Left colon (tissue), 2 donors: Measurements from ENCODE around the gene NEURL1B. TPM values are rescaled to one million over a fixed set of nuclear protein-coding genes. Genes with fewer than 3 reads are reported as not detected.

Source experiments
- ATAC-seq: fragments of 200-7000 bp; cut with Tn5 transposase; one replicate; pipeline ENCODE4 v1.9.1; 2020; ENCODE audit warnings: mild to moderate bottlenecking, moderate library complexity
- DNase-seq, 2 donors: peaks; one replicate each; pipeline ENCODE4 v3.0.0-alpha.2; 2020
- intact Hi-C, 2 donors: fragments of 100-400 bp; cut with DNase I in 1 of 2; cut with micrococcal nuclease in 1 of 2; formaldehyde crosslinking; loops; one replicate each; pipeline versions ENCODE4 v1.11.2 to v1.14.0; 2022; cut with DNase I, micrococcal nuclease
- microRNA-seq, 2 donors: library from miRNA; unstranded; fragments of <30 nt; microRNA quantifications; one replicate each; pipeline versions ENCODE4 v1.1.0 to v1.2.0, GENCODE V29; 2020
- total RNA-seq, 2 donors: library from RNA; stranded (reverse); fragmentation: NEBNext Ultra II Directional; extraction: Animal tissue kit (Norgen Biotek cat#: 25700); gene quantifications; one replicate each; pipeline ENCODE4 v1.2.1, GENCODE V29; 2021
- donor health status: DM: no; HTN: no; CAD: no.
- donor health status: DM: yes; HTN: yes; CAD: no.

NEURL1B gene
- total RNA-seq, 2 donors from 2014 or later, result 60.5 to 90.8 TPM

DNA sequence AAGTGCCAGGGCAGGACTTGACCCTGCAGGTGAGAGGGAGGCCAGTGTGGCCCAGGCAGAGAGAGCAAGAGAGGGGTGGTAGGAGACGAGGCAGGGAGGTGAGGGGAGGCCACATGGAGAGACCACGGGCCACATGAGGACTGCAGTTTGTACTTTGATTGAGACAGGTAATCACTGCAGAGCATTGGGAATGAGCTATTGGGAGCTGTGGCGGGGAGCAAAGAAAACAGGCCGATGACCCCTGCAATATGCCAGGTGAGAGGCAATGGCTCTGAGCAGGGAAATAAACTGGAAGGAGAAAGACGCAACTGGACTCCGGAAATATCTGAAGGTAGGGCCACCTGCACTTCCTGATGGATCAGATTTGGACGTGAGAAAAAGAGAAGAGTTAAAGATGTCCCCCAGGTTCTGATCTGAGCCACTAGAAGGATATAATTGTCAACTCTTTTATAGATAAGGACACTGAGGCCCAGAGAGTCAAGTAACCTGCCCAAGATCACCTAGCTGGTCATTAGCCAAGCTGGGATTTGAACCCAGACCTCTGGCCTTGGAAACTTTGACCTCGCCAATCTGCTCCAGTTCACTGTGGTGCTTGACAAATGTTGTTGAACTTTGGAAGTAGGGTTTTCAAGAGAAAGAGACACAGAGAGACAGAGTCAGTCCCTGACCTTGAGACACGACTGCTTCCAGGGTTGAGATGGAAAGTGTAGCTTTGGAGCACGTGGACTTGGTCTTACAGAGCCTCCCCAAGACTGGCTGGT, 87.6 kb downstream of the NEURL1B start:
- no peak for DNase-seq
- ATAC-seq, result no peak
- intact Hi-C loops, result no loop called here

DNA sequence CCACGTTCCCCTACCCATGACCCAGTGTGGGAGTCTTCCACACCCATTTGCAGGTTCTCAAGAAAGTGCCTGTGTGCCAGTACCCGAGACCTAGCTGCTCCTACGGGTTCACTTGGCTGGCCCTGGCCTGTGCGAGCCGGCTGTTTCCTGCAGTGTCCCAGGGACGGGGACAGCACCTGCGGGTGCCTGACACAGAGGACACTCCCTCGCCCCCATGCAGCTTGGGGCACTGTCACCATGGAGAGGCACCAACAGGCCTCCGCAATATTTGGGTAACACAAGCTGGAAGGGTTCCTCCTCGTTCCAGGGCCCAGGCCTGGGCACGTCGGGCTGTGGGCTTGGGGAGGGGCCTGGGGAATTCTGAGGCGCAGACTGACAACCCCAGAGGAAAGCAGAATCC, 88.5 kb downstream of the NEURL1B start:
- intact Hi-C loops, result no loop called here
- ATAC-seq, result no peak
- no peak for DNase-seq

DNA sequence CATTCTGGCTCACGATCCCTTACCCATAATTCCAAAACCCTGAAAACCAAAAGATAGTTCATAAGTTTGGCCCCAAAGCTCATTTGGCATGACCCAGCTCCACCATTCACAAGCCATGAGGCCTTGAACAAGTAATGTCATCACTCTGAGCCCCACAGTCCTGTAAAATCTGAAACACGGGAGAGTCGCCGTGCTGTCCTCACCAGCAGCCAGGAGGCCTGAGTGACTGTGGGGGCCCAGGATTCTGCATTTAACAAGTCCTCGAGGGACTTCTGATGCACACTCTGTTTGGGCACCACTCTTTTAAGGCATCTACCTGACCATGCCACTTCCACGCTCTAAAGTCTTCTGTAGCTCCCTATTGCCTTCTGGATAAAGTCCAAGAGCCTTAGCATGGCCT, 89.2 kb downstream of the NEURL1B start:
- ATAC-seq (no peak), DNase-seq (no peak)

DNA sequence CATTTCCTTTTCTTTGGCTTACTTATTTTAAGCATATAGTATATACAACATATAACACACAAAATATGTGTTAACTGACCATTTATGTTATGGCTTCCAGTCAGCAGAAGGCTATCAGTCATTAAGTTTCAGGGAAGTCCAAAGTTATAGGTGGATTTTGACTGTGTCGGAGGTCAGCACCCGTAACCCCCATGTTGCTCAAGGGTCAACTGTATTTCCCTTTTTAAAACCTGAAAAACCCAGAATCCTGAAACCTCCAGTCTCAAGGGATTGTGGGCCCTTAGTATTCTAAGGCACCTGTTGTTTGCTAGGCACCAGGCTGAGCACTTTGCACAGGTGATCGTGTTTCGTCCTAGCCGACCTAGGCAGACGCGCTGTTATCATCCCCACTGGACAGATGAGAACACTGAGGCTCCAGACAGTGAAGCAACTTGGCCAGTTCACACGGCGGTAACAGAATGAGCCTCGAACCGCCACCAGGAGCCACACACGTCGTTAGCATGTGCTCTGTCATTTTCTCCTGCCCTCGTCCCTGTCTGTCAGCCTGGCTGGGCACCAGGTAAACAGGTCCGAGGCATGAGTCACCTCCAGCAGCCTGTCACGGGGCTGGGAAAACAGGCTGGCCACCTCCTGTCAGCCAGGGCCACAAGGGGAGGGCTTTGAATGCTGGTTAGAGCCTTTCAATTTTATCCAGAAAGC, 90.1 kb downstream of the NEURL1B start:
- intact Hi-C loops, result no loop called here
- ATAC-seq (peak; percentile 71), DNase-seq (peak; percentile 3 to 60)

More for the DNA sequence above, 89.2 kb downstream of the NEURL1B start:
- intact Hi-C loops, result no loop called here

DNA sequence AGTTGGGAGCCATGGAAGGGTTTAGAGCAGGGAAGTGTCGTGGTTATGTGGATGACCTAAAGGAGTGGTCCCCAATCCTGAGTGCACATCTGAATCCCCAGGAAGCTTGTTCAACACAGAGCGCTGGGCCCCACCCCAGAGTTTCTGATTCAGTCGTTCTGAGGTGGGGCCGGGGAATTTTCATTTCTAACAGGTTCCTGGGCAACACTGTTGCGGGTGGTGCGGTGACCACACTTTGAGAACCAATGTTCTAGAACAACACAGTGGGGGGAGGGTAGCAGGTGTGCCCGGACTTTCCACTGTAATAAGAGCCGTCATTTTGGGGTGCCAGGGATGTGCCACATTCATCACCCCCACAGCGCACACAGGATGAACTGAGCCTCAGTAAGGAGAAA, 90.6 kb downstream of the NEURL1B start:
- DNase-seq (no peak), ATAC-seq (no peak)
- intact Hi-C loops, result no loop called here

DNA sequence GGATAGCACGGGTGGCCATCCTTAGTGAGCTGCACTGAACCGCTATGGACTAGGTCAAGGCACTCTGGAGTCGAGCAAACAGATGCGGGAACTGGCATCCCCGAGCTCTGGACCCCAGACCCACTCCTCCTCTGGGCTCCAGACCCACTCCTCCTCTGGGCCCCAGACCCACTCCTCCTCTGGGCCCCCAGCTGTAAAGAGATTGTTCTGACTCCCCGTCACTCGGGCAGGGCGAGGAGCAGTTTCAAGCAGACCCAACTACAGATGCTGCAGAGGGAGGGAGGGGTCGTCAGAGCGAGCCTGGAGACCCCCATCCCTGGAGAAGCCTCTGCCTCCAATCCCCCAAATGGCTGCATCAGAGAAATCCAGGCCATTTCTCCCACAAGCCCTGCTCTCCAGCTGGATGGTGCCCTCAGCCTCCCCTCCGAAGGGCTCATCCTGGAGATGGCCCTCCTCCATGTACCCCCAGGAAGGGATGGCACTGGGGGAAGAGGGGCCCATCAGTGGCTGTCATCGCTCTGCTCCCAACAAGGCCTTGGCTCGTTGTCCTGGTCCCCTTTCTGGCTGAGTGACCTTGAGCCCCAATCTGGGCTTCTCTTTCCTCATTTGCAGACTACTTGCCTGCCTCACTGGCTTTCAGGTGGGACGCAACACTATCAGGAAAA, 91.3 kb downstream of the NEURL1B start:
- intact Hi-C loops, result no loop called here
- DNase-seq, result peak in 1 of 2 donors; percentile 3
- no peak for ATAC-seq

DNA sequence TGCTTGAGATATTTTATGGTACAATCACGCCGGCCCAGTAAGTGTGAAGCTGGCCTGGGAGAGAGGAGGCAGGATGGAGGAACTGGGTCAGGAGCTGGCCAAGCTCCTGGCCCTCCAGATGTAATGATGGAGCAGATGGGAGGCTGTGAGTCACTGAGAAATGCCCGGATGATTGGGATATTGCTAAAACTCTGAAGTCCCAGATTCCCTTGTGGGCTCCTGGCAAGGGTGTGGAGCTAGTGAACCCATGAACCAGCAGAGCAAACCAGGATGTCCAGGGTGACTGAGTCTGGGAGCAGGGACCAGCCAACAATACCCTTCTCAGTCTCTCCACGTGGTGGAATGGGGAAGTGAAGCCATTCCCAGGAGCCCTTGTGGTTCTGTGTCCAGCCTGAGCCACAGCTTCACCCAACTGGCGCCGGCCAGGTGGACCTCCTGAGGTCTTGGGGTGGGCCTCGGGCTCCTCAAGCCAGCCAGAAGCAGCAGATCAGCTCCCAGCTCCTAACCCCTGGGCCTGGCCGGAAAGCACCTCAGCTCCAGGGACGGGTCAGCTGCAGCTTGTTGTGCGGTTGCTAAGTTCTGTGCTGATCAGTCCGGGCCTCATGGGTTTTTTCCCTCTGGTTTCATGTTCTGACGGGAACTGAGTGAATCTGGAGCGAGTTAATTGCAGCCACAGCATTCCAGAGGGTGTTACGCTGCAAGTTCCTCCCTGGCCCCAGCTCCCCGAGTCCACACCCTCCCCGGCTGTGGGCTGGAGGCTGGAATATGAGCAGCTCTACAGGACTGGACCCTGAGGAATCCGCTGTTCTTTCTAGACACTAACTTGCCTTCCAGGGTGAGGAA, 92.3 kb downstream of the NEURL1B start:
- peak; percentile 61 to 81 for DNase-seq
- peak; percentile 90 for ATAC-seq
- intact Hi-C loops, result no loop called here

DNA sequence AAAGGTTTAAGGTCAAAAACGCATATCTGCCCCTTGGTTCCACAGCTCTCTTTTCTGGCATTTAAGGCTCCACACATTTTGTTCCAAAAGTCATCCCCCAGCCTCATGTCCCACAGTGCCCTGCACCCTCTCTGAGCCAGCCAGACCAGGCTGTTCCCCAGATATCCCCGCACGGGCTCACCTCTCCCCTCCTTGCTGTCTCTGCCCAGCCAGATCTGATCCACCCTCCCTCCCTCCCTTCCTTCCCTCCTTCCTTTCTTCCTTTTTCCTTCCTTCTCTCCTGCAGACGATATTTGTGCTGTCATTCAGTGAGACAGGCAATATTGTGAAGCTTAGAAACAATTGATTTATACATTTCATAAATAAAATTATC, 92.9 kb downstream of the NEURL1B start:
- DNase-seq (no peak), ATAC-seq (no peak)
- intact Hi-C loops, result no loop called here

DNA sequence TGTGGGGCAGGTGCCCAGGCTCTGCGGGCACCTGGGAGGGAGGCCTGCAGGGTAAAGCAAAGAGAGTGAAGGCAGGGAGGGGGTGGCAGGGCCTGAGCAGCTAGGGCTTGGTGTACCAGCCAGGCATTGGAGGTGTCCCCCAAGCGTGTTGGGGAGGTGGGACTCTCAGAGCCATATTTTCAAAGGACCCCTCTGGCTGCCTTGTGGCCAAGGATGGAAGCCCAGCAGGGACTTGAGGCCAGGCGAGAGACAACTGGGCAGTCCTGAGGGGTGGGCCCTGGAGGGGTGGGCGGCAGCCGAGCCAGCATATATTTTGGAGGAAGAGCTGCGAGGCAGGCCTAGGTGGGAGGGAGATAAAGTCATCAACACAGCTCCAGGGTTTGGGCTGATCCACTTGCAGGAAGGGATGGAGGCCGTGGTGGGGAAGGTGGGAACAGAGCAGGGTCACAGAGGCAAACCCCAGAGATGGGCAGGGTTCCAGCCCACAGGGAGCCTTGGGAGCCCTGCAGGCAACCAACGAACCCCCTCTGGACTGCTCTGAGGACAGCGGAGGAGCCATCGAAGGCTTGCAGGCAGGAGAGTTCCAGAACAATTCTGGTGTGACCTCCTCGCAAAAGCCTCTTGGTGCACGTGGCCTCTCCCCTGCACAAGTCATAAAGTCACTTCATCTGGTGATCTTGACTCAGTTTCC, 94.2 kb downstream of the NEURL1B start:
- intact Hi-C loops, result no loop called here
- no peak for ATAC-seq
- DNase-seq, result no peak

DNA sequence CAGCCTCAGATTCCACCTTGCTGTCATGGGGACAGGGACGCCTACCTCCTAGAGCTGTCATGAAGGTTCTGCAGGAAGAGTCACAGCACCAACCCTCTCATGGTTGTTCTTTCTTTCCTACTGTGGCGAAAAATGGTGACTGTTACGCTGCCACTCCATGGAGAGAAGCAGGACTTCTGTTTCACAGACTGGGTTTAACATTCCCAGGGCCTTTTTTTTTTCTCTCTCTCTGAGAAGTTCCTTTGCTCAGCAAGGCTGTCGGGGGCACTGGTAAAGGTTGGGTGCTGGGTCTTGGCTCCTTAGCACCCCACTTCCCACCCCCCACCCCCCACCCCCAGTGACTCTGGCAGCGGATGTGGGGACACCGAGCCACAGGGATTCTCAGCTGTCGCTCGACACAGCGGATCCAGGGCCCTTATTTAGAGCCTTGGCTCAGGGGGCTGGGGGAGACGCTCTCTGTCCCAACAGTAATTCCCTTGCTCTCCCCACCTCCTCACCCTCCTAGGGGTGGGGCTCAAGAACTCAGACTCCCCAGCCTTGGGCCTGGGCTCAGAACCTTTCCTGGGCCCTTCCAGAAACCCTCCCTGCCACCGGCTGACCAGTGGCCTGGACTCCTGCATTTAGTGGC, 95.6 kb downstream of the NEURL1B start:
- no peak for DNase-seq

DNA sequence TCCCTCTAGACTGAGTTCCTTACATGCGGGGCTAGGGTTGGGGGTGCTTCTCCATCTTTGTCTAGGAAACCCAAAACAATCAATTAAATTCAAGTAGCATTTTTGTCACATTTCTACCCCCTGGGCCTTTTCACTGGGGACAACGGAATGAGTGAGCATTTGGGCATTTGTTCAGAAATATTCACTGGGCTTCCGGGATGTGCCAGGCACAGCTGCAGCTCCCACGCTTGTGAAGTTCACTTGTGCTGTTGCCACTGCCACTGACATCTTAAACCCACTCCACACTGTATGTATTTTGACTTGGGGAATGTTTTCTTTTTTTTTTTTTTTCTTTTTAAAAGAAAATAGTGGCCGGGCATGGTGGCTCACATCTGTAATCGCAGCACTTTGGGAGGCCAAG, 98.3 kb downstream of the NEURL1B start:
- intact Hi-C loops, result no loop called here
- DNase-seq (no peak), ATAC-seq (no peak)

More for the DNA sequence above, 95.6 kb downstream of the NEURL1B start:
- no peak for ATAC-seq
- intact Hi-C loops, result no loop called here

DNA sequence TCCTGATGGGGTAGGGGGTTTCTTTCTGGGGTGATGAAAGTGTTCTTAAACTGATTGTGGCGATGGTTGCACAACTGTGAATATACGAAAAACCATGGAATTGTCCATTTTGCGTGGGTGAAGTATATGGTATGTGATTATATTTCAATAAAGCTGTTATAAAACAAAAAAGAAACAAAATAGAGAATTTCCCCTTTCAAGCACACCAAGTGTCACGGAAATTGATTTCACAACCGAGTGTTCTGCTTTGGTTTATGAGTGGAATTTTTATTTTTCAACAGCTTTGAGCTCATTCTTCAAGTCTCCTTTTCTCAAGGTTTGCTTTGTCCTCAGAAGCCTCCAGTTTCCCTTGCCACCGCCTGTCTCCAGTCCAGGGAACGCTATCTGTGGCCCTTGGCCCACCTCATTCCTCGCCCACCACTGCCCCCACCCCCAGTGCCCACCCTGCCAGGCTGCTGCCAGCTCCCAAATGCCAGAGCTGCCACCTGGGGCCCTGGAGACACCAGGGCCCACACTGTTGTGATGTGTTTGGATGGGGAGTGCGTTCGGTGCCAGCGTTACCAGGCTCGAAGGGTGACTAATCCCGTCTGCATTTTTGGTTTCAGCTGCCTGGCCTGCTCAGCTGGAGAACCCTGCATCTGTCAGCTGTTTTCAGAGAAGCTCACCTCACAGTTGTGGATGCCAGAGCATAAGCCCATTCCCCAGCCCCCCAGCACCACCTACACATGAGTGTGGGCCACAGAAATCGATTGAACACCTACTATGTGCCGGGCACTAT, 99.6 kb downstream of the NEURL1B start:
- no peak for ATAC-seq
- intact Hi-C loops, result no loop called here
- DNase-seq, result peak in 1 of 2 donors; percentile 60

Small RNA genes lying within 50 kb of the gene (microRNA-seq; reads per million reads assigned to microRNA genes)
- gene MIR5003, result 0 to 1.1 reads per million in 2 donors

Other genes with a start within 250 kb of the NEURL1B start
- gene SH3PXD2B, start 186.7 kb upstream of the NEURL1B start, total RNA-seq, result 10 to 100 TPM; 11.1 to 12.6 TPM
- gene DUSP1, start 129.9 kb downstream of the NEURL1B start, total RNA-seq, result 100 to 1,000 TPM; 148 to 242 TPM
- 100 to 1,000 TPM; 201 to 223 TPM for gene ERGIC1, start 193.0 kb downstream of the NEURL1B start, total RNA-seq